ENCODE results near the gene C4B. TPM values are rescaled to one million over a fixed set of nuclear protein-coding genes. Genes with fewer than 3 reads are reported as not detected.
"Not testable (repeated sequence)": the region's sequence is repeated elsewhere in the genome, so short reads cannot be mapped to it uniquely, and the experiment has no call there.

C4B gene
- total RNA-seq, 1 experiment from 2014 or later: 8.8 TPM

GRCh38 chr6:32037136-32037535, 22.5 kb downstream of the C4B start:
- in situ Hi-C loops (cut with HindIII; ENCODE audit: low pct_unique_long_range_greater_than_20kb, low sequenced_read_pairs); H3K27me3 ChIP-seq (ENCODE audit: control insufficient read depth, insufficient read depth, low read length): not testable (repeated sequence)

GRCh38 chr6:32037598-32038524, 23.3 kb downstream of the C4B start, which contains the start of gene CYP21A2:
CYP21A2 (plus strand) TSS chr6:32038415; CDS start chr6:32038423, 8 bp downstream.
- H3K36me3 ChIP-seq (ENCODE audit: control insufficient read depth, insufficient read depth, low read length); H3K4me3 ChIP-seq (ENCODE audit: low read depth in 2 of 2, low read length in 2 of 2); in situ Hi-C loops (cut with HindIII; ENCODE audit: low pct_unique_long_range_greater_than_20kb, low sequenced_read_pairs); H3K4me1 ChIP-seq (ENCODE audit: control insufficient read depth, insufficient read depth, low read length); CTCF ChIA-PET; ATAC-seq; POLR2A ChIA-PET; H3K9me3 ChIP-seq (ENCODE audit: control insufficient read depth, insufficient read depth, low read depth, low read length); BruUV-seq (replicated peaks); H3K27me3 ChIP-seq (ENCODE audit: control insufficient read depth, insufficient read depth, low read length); H3K27ac ChIP-seq (ENCODE audit: low read length); DNase-seq (ENCODE audit: low read depth, low spot score); intact Hi-C loops (cut with micrococcal nuclease; ENCODE audit: unreplicated experiment): not testable (repeated sequence)

More at GRCh38 chr6:32037136-32037535, 22.5 kb downstream of the C4B start:
- H3K4me3 ChIP-seq (ENCODE audit: low read depth in 2 of 2, low read length in 2 of 2); CTCF ChIA-PET; H3K4me1 ChIP-seq (ENCODE audit: control insufficient read depth, insufficient read depth, low read length); ATAC-seq; BruUV-seq (replicated peaks); H3K36me3 ChIP-seq (ENCODE audit: control insufficient read depth, insufficient read depth, low read length); intact Hi-C loops (cut with micrococcal nuclease; ENCODE audit: unreplicated experiment); H3K27ac ChIP-seq (ENCODE audit: low read length); DNase-seq (ENCODE audit: low read depth, low spot score); POLR2A ChIA-PET; H3K9me3 ChIP-seq (ENCODE audit: control insufficient read depth, insufficient read depth, low read depth, low read length): not testable (repeated sequence)

GRCh38 chr6:32038878-32039277, 24.3 kb downstream of the C4B start:
- H3K36me3 ChIP-seq (ENCODE audit: control insufficient read depth, insufficient read depth, low read length); BruUV-seq (replicated peaks); in situ Hi-C loops (cut with HindIII; ENCODE audit: low pct_unique_long_range_greater_than_20kb, low sequenced_read_pairs); H3K27me3 ChIP-seq (ENCODE audit: control insufficient read depth, insufficient read depth, low read length); H3K27ac ChIP-seq (ENCODE audit: low read length); H3K9me3 ChIP-seq (ENCODE audit: control insufficient read depth, insufficient read depth, low read depth, low read length); CTCF ChIA-PET; ATAC-seq; intact Hi-C loops (cut with micrococcal nuclease; ENCODE audit: unreplicated experiment); DNase-seq (ENCODE audit: low read depth, low spot score); H3K4me1 ChIP-seq (ENCODE audit: control insufficient read depth, insufficient read depth, low read length); POLR2A ChIA-PET; H3K4me3 ChIP-seq (ENCODE audit: low read depth in 2 of 2, low read length in 2 of 2): not testable (repeated sequence)

GRCh38 chr6:32039321-32040274, 25.0 kb downstream of the C4B start:
- H3K27me3 ChIP-seq (ENCODE audit: control insufficient read depth, insufficient read depth, low read length); H3K4me3 ChIP-seq (ENCODE audit: low read depth in 2 of 2, low read length in 2 of 2); in situ Hi-C loops (cut with HindIII; ENCODE audit: low pct_unique_long_range_greater_than_20kb, low sequenced_read_pairs); H3K9me3 ChIP-seq (ENCODE audit: control insufficient read depth, insufficient read depth, low read depth, low read length); H3K4me1 ChIP-seq (ENCODE audit: control insufficient read depth, insufficient read depth, low read length); H3K27ac ChIP-seq (ENCODE audit: low read length); BruUV-seq (replicated peaks); DNase-seq (ENCODE audit: low read depth, low spot score); intact Hi-C loops (cut with micrococcal nuclease; ENCODE audit: unreplicated experiment); CTCF ChIA-PET; H3K36me3 ChIP-seq (ENCODE audit: control insufficient read depth, insufficient read depth, low read length); POLR2A ChIA-PET: not testable (repeated sequence)
- ATAC-seq: 0 out of 2 replicates have a peak, but pooled peaks have one; percentile 5

GRCh38 chr6:32040299-32041049, 25.9 kb downstream of the C4B start:
- intact Hi-C loops (cut with micrococcal nuclease; ENCODE audit: unreplicated experiment); H3K27me3 ChIP-seq (ENCODE audit: control insufficient read depth, insufficient read depth, low read length); H3K9me3 ChIP-seq (ENCODE audit: control insufficient read depth, insufficient read depth, low read depth, low read length); DNase-seq (ENCODE audit: low read depth, low spot score); H3K27ac ChIP-seq (ENCODE audit: low read length); CTCF ChIA-PET; H3K4me1 ChIP-seq (ENCODE audit: control insufficient read depth, insufficient read depth, low read length); H3K4me3 ChIP-seq (ENCODE audit: low read depth in 2 of 2, low read length in 2 of 2); in situ Hi-C loops (cut with HindIII; ENCODE audit: low pct_unique_long_range_greater_than_20kb, low sequenced_read_pairs); BruUV-seq (replicated peaks); POLR2A ChIA-PET; H3K36me3 ChIP-seq (ENCODE audit: control insufficient read depth, insufficient read depth, low read length): not testable (repeated sequence)
- ATAC-seq: 0 out of 2 replicates have a peak, but pooled peaks have one; percentile 3

- DNase-seq (ENCODE audit: low read depth, low spot score); H3K36me3 ChIP-seq (ENCODE audit: control insufficient read depth, insufficient read depth, low read length); BruUV-seq (replicated peaks); POLR2A ChIA-PET; H3K27me3 ChIP-seq (ENCODE audit: control insufficient read depth, insufficient read depth, low read length); CTCF ChIA-PET; H3K4me3 ChIP-seq (ENCODE audit: low read depth in 2 of 2, low read length in 2 of 2); H3K27ac ChIP-seq (ENCODE audit: low read length); ATAC-seq; intact Hi-C loops (cut with micrococcal nuclease; ENCODE audit: unreplicated experiment); H3K4me1 ChIP-seq (ENCODE audit: control insufficient read depth, insufficient read depth, low read length); in situ Hi-C loops (cut with HindIII; ENCODE audit: low pct_unique_long_range_greater_than_20kb, low sequenced_read_pairs); H3K9me3 ChIP-seq (ENCODE audit: control insufficient read depth, insufficient read depth, low read depth, low read length): not testable (repeated sequence)
These were observed 26.4 kb downstream of the C4B start for GRCh38 chr6:32041050-32041321.

GRCh38 chr6:32041385-32041784, 26.8 kb downstream of the C4B start:
- H3K27me3 ChIP-seq (ENCODE audit: control insufficient read depth, insufficient read depth, low read length); H3K4me1 ChIP-seq (ENCODE audit: control insufficient read depth, insufficient read depth, low read length); H3K36me3 ChIP-seq (ENCODE audit: control insufficient read depth, insufficient read depth, low read length); H3K27ac ChIP-seq (ENCODE audit: low read length); intact Hi-C loops (cut with micrococcal nuclease; ENCODE audit: unreplicated experiment); ATAC-seq; BruUV-seq (replicated peaks); H3K4me3 ChIP-seq (ENCODE audit: low read depth in 2 of 2, low read length in 2 of 2); in situ Hi-C loops (cut with HindIII; ENCODE audit: low pct_unique_long_range_greater_than_20kb, low sequenced_read_pairs); H3K9me3 ChIP-seq (ENCODE audit: control insufficient read depth, insufficient read depth, low read depth, low read length); POLR2A ChIA-PET; CTCF ChIA-PET; DNase-seq (ENCODE audit: low read depth, low spot score): not testable (repeated sequence)
